CD1c-positive myeloid dendritic cell (primary cell): ENCODE measurements around the gene POMZP3.
"Not testable (repeated sequence)": the region's sequence is repeated elsewhere in the genome, so short reads cannot be mapped to it uniquely, and the experiment has no call there.

Source experiments
- DNase-seq: peaks from one replicate; pipeline ENCODE4 v3.0.0-alpha.2; 2016; ENCODE audit errors: extremely low spot score

POMZP3 gene

GRCh38 chr7:76588586-76588985 is 38.5 kb downstream of the POMZP3 start:
- DNase-seq: not testable (repeated sequence)

GRCh38 chr7:76586585-76587315 is 40.3 kb downstream of the POMZP3 start:
- DNase-seq: not testable (repeated sequence)

- DNase-seq: not testable (repeated sequence)
Observed at GRCh38 chr7:76583636-76584281, 43.3 kb downstream of the POMZP3 start.

GRCh38 chr7:76582848-76583631 is 44.0 kb downstream of the POMZP3 start:
- not testable (repeated sequence) for DNase-seq

- DNase-seq: not testable (repeated sequence)
Observed at GRCh38 chr7:76575919-76576655, 51.0 kb downstream of the POMZP3 start.

- not testable (repeated sequence) for DNase-seq
Observed at GRCh38 chr7:76575431-76575830, 51.6 kb downstream of the POMZP3 start.

- DNase-seq: not testable (repeated sequence)
Observed at GRCh38 chr7:76572296-76572695, 54.8 kb downstream of the POMZP3 start.

- not testable (repeated sequence) for DNase-seq
Observed at GRCh38 chr7:76570324-76570775, 56.7 kb downstream of the POMZP3 start.

GRCh38 chr7:76568742-76569141 is 58.3 kb downstream of the POMZP3 start:
- DNase-seq: not testable (repeated sequence)

- not testable (repeated sequence) for DNase-seq
Observed at GRCh38 chr7:76567753-76568152, 59.3 kb downstream of the POMZP3 start.

- DNase-seq: not testable (repeated sequence)
Observed at GRCh38 chr7:76567311-76567710, 59.8 kb downstream of the POMZP3 start.

GRCh38 chr7:76565001-76565400 is 62.1 kb downstream of the POMZP3 start:
- not testable (repeated sequence) for DNase-seq

GRCh38 chr7:76561342-76561741 is 65.7 kb downstream of the POMZP3 start:
- DNase-seq: not testable (repeated sequence)

GRCh38 chr7:76560157-76560556 is 66.9 kb downstream of the POMZP3 start:
- not testable (repeated sequence) for DNase-seq
